Osteocyte (in vitro differentiated cells): Measurements from ENCODE around the gene SPATA16. TPM values are rescaled to one million over a fixed set of nuclear protein-coding genes. Genes with fewer than 3 reads are reported as not detected.
"Not testable (repeated sequence)": the region's sequence is repeated elsewhere in the genome, so short reads cannot be mapped to it uniquely, and the experiment has no call there.

Experiments used
- DNase-seq: peaks from one replicate; pipeline ENCODE4 v3.0.0; 2021; ENCODE audit warnings: mixed read lengths; ENCODE audit not compliant: unreplicated experiment; ENCODE audit errors: extremely low spot score
- H3K27ac Mint-ChIP-seq: one replicate; pipeline ENCODE4 v1.8.0; 2021; ENCODE audit warnings: mild to moderate bottlenecking, mixed read lengths; ENCODE audit not compliant: unreplicated experiment
- H3K27me3 Mint-ChIP-seq: one replicate; pipeline ENCODE4 v1.8.0; 2021; ENCODE audit warnings: mixed read lengths; ENCODE audit not compliant: unreplicated experiment
- H3K36me3 Mint-ChIP-seq: one replicate; pipeline ENCODE4 v1.8.0; 2021; ENCODE audit warnings: mixed read lengths; ENCODE audit not compliant: unreplicated experiment
- H3K4me1 Mint-ChIP-seq: one replicate; pipeline ENCODE4 v1.8.0; 2021; ENCODE audit warnings: mixed read lengths; ENCODE audit not compliant: unreplicated experiment
- H3K4me3 Mint-ChIP-seq: one replicate; pipeline ENCODE4 v1.8.0; 2021; ENCODE audit warnings: mild to moderate bottlenecking, moderate library complexity, mixed read lengths; ENCODE audit not compliant: unreplicated experiment
- H3K9me3 Mint-ChIP-seq: one replicate; pipeline ENCODE4 v1.8.0; 2021; ENCODE audit warnings: mixed read lengths; ENCODE audit not compliant: unreplicated experiment
- CTCF ChIP-seq: fragments of 200-600 bp; sonication (generic); IDR thresholded peaks from 2 replicates; pipeline ENCODE4 v1.5.0; 2021; ENCODE audit warnings: antibody characterized with exemption, mild to moderate bottlenecking, moderate library complexity
- total RNA-seq: library from RNA; stranded (reverse); gene quantifications from 2 replicates; pipeline ENCODE4 v1.2.1, GENCODE V29; 2021

SPATA16 gene
- total RNA-seq, 1 donor from 2014 or later: not detected

DNA sequence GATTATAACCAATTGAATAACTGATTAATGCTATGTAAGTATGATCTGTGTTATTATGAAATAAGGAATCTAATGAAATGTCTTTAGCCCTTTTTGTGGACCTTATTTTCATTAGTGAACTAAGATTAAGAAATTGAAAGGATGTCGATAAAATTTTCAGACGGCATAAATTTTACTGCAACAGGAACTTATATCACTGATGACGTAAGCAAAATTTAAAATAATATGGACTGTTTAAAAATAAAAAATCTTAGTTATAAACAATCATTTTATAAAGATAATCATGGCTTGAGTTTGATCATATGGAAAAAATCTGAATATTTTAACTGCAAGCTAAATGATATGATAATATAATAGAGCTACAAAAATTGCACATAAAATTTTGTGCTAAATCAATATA is 112.7 kb downstream of the SPATA16 start:
- no peaks in the 10 kb centered on the region for H3K4me1 Mint-ChIP-seq
- H3K27ac Mint-ChIP-seq: no peak overlapping the region
- no peak overlapping the region for H3K4me3 Mint-ChIP-seq
- no peak for TF ChIP-seq CTCF
- peaks cover 32% of the 10 kb centered on the region for H3K27me3 Mint-ChIP-seq
- no peaks in the 10 kb centered on the region for H3K9me3 Mint-ChIP-seq
- H3K36me3 Mint-ChIP-seq: no peaks in the 10 kb centered on the region
- no peak for DNase-seq

DNA sequence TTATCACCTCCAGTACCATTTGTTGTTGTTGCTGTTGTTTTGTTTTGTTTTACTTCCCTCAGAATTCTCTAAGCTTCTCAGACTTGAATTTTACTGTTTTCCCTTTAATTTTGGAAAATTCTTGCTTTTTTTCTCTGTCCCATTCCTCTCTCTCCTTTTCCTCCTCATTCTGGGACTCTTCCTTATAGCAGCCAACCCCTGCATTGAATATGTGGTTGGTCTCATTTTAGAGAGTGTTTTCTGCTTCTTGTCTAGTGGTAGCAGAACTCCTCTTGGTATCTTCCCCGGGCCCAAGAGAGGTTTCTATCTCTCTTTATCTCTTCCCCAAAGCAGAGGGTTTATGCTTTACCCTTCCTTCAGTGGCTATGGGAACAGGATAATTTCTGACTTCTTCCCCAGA is 113.6 kb downstream of the SPATA16 start:
- peaks cover 31% of the 10 kb centered on the region for H3K27me3 Mint-ChIP-seq
- H3K27ac Mint-ChIP-seq: no peak overlapping the region
- no peak for DNase-seq
- no peaks in the 10 kb centered on the region for H3K36me3 Mint-ChIP-seq
- no peaks in the 10 kb centered on the region for H3K9me3 Mint-ChIP-seq
- H3K4me3 Mint-ChIP-seq: no peak overlapping the region
- H3K4me1 Mint-ChIP-seq: no peaks in the 10 kb centered on the region
- TF ChIP-seq CTCF: no peak

DNA sequence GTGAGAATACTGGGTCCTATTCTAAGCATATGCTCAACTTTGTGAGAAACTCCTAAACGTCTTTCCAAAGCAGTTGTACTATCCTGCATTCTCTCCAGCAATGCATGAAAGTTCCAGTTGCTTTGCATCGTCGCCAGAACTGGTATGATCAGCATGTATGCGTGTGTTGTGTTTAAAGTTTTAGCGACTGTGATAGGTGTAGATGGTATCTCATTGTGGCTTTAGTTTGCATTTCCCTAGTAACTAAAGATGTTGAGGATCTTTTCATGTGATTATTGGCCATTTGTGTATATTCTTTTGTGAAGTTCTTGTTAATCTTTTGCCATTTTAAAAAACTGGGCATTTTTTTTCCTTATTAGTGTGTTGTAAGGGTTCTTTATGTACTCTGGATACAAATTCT is 115.1 kb downstream of the SPATA16 start:
- no peaks in the 10 kb centered on the region for H3K36me3 Mint-ChIP-seq
- H3K9me3 Mint-ChIP-seq: no peaks in the 10 kb centered on the region
- TF ChIP-seq CTCF: no peak
- peaks cover 33% of the 10 kb centered on the region for H3K27me3 Mint-ChIP-seq
- no peak overlapping the region for H3K27ac Mint-ChIP-seq
- H3K4me1 Mint-ChIP-seq: no peaks in the 10 kb centered on the region
- DNase-seq: no peak
- H3K4me3 Mint-ChIP-seq: no peak overlapping the region

- Mint-ChIP-seq H3K4me1 (no peaks in the 10 kb centered on the region), H3K9me3 (no peaks in the 10 kb centered on the region), H3K36me3 (no peaks in the 10 kb centered on the region), H3K27me3 (peaks cover 19% of the 10 kb centered on the region), H3K4me3 (no peak overlapping the region), H3K27ac (no peak overlapping the region)
- no peak for TF ChIP-seq CTCF
- no peak for DNase-seq
Measured at GRCh38 chr3:173021547-173022185, 119.4 kb downstream of the SPATA16 start.

DNA sequence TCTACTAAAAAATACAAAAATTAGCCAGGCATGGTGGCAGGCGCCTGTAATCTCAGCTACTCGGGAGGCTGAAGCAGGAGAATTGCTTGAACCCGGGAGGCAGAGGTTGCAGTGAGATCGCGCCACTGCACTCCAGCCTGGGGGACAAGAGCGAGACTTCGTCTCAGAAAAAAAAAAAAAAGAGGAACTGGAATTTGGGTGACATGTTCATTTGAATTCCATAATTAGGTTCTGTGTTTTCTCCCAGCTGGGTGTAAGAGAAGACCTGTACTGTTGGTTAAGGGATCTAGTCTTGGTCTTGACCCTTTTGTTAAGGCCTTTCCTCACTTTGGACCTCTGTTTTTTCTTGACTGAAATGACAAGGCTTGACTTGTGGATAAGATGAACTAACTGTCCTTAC is 120.9 kb downstream of the SPATA16 start:
- not testable (repeated sequence) for DNase-seq, H3K27ac Mint-ChIP-seq, H3K4me1 Mint-ChIP-seq, H3K4me3 Mint-ChIP-seq, H3K36me3 Mint-ChIP-seq, H3K9me3 Mint-ChIP-seq
- H3K27me3 Mint-ChIP-seq: peaks cover 11% of the 10 kb centered on the region

- Mint-ChIP-seq H3K4me1 (no peaks in the 10 kb centered on the region), H3K4me3 (no peak overlapping the region), H3K9me3 (no peaks in the 10 kb centered on the region), H3K36me3 (no peaks in the 10 kb centered on the region), H3K27me3 (peaks cover 11% of the 10 kb centered on the region), H3K27ac (no peak overlapping the region)
- DNase-seq: no peak
- TF ChIP-seq CTCF: no peak
Measured at GRCh38 chr3:173019378-173019777, 121.7 kb downstream of the SPATA16 start.
